ENCODE measurements around the gene PITPNM3.

Gene PITPNM3

GRCh38 chr17:6509031-6509771, 47.2 kb downstream of the PITPNM3 start:
- H3K4me2 ChIP-seq = no peak overlapping the region
- TF ChIP-seq, protein P1, sequence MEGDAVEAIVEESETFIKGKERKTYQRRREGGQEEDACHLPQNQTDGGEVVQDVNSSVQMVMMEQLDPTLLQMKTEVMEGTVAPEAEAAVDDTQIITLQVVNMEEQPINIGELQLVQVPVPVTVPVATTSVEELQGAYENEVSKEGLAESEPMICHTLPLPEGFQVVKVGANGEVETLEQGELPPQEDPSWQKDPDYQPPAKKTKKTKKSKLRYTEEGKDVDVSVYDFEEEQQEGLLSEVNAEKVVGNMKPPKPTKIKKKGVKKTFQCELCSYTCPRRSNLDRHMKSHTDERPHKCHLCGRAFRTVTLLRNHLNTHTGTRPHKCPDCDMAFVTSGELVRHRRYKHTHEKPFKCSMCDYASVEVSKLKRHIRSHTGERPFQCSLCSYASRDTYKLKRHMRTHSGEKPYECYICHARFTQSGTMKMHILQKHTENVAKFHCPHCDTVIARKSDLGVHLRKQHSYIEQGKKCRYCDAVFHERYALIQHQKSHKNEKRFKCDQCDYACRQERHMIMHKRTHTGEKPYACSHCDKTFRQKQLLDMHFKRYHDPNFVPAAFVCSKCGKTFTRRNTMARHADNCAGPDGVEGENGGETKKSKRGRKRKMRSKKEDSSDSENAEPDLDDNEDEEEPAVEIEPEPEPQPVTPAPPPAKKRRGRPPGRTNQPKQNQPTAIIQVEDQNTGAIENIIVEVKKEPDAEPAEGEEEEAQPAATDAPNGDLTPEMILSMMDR (conservative IDR thresholded peaks at IDR 0.05; ENCODE audit: low read depth, low read length) = no peak
- no peaks in the 10 kb centered on the region for H3K79me2 ChIP-seq (ENCODE audit: insufficient read depth, low read depth)
- H3K27ac ChIP-seq = no peak overlapping the region
- no peaks in the 10 kb centered on the region for H4K20me1 ChIP-seq (ENCODE audit: insufficient read depth)
- H2AFZ ChIP-seq (ENCODE audit: low read depth) = no peak overlapping the region
- no peak overlapping the region for H3K9ac ChIP-seq
- H3K36me3 ChIP-seq (ENCODE audit: insufficient read depth) = no peaks in the 10 kb centered on the region
- H3K4me3 ChIP-seq (IDR thresholded peaks at IDR 0.05; ENCODE audit: insufficient read depth, low read depth, low read length) = no peak overlapping the region
- H3K4me1 ChIP-seq (ENCODE audit: low read depth, poor library complexity, severe bottlenecking) = no peaks in the 10 kb centered on the region
- no peaks in the 10 kb centered on the region for H3K27me3 ChIP-seq (ENCODE audit: insufficient read depth, low read depth)

- Histone ChIP-seq H4K20me1 (ENCODE audit: insufficient read depth) (no peaks in the 10 kb centered on the region), H3K27ac (no peak overlapping the region), H2AFZ (ENCODE audit: low read depth) (no peak overlapping the region), H3K4me2 (no peak overlapping the region), H3K9ac (no peak overlapping the region), H3K79me2 (ENCODE audit: insufficient read depth, low read depth) (no peaks in the 10 kb centered on the region), H3K36me3 (ENCODE audit: insufficient read depth) (no peaks in the 10 kb centered on the region), H3K27me3 (ENCODE audit: insufficient read depth, low read depth) (no peaks in the 10 kb centered on the region), H3K4me3 (IDR thresholded peaks at IDR 0.05; ENCODE audit: insufficient read depth, low read depth, low read length) (no peak overlapping the region), H3K4me1 (ENCODE audit: low read depth, poor library complexity, severe bottlenecking) (no peaks in the 10 kb centered on the region)
- TF ChIP-seq, protein P1 (conservative IDR thresholded peaks at IDR 0.05; ENCODE audit: low read depth, low read length) = no peak
These were observed 47.8 kb downstream of the PITPNM3 start for GRCh38 chr17:6508519-6509030.

- H3K4me3 ChIP-seq (IDR thresholded peaks at IDR 0.05; ENCODE audit: insufficient read depth, low read depth, low read length) = no peak overlapping the region
- H4K20me1 ChIP-seq (ENCODE audit: insufficient read depth) = no peaks in the 10 kb centered on the region
- no peaks in the 10 kb centered on the region for H3K36me3 ChIP-seq (ENCODE audit: insufficient read depth)
- no peaks in the 10 kb centered on the region for H3K27me3 ChIP-seq (ENCODE audit: insufficient read depth, low read depth)
- no peak overlapping the region for H3K9ac ChIP-seq
- no peaks in the 10 kb centered on the region for H3K79me2 ChIP-seq (ENCODE audit: insufficient read depth, low read depth)
- H3K4me2 ChIP-seq = no peak overlapping the region
- no peak overlapping the region for H2AFZ ChIP-seq (ENCODE audit: low read depth)
- TF ChIP-seq, protein P1 (conservative IDR thresholded peaks at IDR 0.05; ENCODE audit: low read depth, low read length) = no peak
- no peaks in the 10 kb centered on the region for H3K4me1 ChIP-seq (ENCODE audit: low read depth, poor library complexity, severe bottlenecking)
- H3K27ac ChIP-seq = no peak overlapping the region
These were observed 48.3 kb downstream of the PITPNM3 start for GRCh38 chr17:6508016-6508415.

GRCh38 chr17:6507535-6507934, 48.8 kb downstream of the PITPNM3 start:
- no peak overlapping the region for H3K9ac ChIP-seq
- H2AFZ ChIP-seq (ENCODE audit: low read depth) = no peak overlapping the region
- no peaks in the 10 kb centered on the region for H3K36me3 ChIP-seq (ENCODE audit: insufficient read depth)
- TF ChIP-seq, protein P1 (conservative IDR thresholded peaks at IDR 0.05; ENCODE audit: low read depth, low read length) = no peak
- no peaks in the 10 kb centered on the region for H3K27me3 ChIP-seq (ENCODE audit: insufficient read depth, low read depth)
- H3K4me1 ChIP-seq (ENCODE audit: low read depth, poor library complexity, severe bottlenecking) = no peaks in the 10 kb centered on the region
- H3K79me2 ChIP-seq (ENCODE audit: insufficient read depth, low read depth) = no peaks in the 10 kb centered on the region
- no peak overlapping the region for H3K4me2 ChIP-seq
- H3K4me3 ChIP-seq (IDR thresholded peaks at IDR 0.05; ENCODE audit: insufficient read depth, low read depth, low read length) = no peak overlapping the region
- no peaks in the 10 kb centered on the region for H4K20me1 ChIP-seq (ENCODE audit: insufficient read depth)
- no peak overlapping the region for H3K27ac ChIP-seq
